ENCODE results near the gene CARD9. TPM values are rescaled to one million over a fixed set of nuclear protein-coding genes. Genes with fewer than 3 reads are reported as not detected.

CARD9 gene
- total RNA-seq, 1 experiment from 2014 or later = 5.6 TPM

- Histone ChIP-seq H3K9ac (ENCODE audit: extremely low read depth, insufficient read length, low read length) (no peak overlapping the region), H2BK120ac (ENCODE audit: low read depth, low read length, poor library complexity, severe bottlenecking) (no peak overlapping the region), H2BK20ac (ENCODE audit: low read depth, low read length, poor library complexity, severe bottlenecking) (no peak overlapping the region), H3K4me2 (ENCODE audit: insufficient read depth, insufficient read length, low read length) (no peak overlapping the region), H2BK15ac (ENCODE audit: low read depth, low read length) (no peak overlapping the region), H2AFZ (ENCODE audit: low read length) (no peak overlapping the region), H4K91ac (ENCODE audit: insufficient read length, low read depth, low read length) (no peak overlapping the region), H3T11ph (ENCODE audit: low read length) (no peak overlapping the region), H3K27ac (ENCODE audit: insufficient read length, low read depth, low read length) (no peak overlapping the region), H3K27me3 (ENCODE audit: insufficient read depth, low read length) (no peaks in the 10 kb centered on the region), H2AK5ac (ENCODE audit: insufficient read length, low read length) (no peak overlapping the region), H3K79me2 (ENCODE audit: insufficient read depth, low read length) (peaks cover 7% of the 10 kb centered on the region; the same call in 1 of the 2 replicates), H3K4ac (ENCODE audit: low read depth, low read length) (no peak overlapping the region), H4K20me1 (ENCODE audit: control insufficient read depth, insufficient read depth, insufficient read length) (no peaks in the 10 kb centered on the region), H3K4me1 (ENCODE audit: insufficient read depth, low read length) (no peaks in the 10 kb centered on the region), H2BK5ac (ENCODE audit: insufficient read length, low read length) (no peak overlapping the region), H3K18ac (ENCODE audit: insufficient read length, low read depth, low read length) (no peak overlapping the region), H3K56ac (ENCODE audit: insufficient read length, low read depth, low read length) (no peak overlapping the region), H3K79me1 (ENCODE audit: insufficient read depth, low read depth, low read length, poor library complexity, severe bottlenecking) (peaks cover 9% of the 10 kb centered on the region), H3K23ac (ENCODE audit: insufficient read length, low read depth, low read length) (no peak overlapping the region), H2BK12ac (ENCODE audit: insufficient read length, low read depth, low read length) (no peak overlapping the region), H3K14ac (ENCODE audit: insufficient read depth, low read length) (no peak overlapping the region), H3K23me2 (ENCODE audit: insufficient read length, low read depth, low read length, poor library complexity, severe bottlenecking) (peaks cover 5% of the 10 kb centered on the region), H3K9me3 (ENCODE audit: control insufficient read depth, low read depth, low read length) (no peaks in the 10 kb centered on the region), H4K8ac (replicated peaks; ENCODE audit: insufficient read length, low read depth, low read length) (no peak overlapping the region), H4K5ac (ENCODE audit: insufficient read length, low read depth, low read length) (no peak overlapping the region)
- H3K4me3 Mint-ChIP-seq = no peak overlapping the region; a peak in 1 of 5 replicates
- DNase-seq = no peak
- H3K9me3 Mint-ChIP-seq = no peaks in the 10 kb centered on the region
- TF ChIP-seq CTCF (conservative IDR thresholded peaks at IDR 0.05) = no peak
- peak overlapping the region in 2 of 3 experiments; percentile 48; a peak in 2 of 7 replicates for H3K27ac Mint-ChIP-seq
- peaks cover 30 to 71% (median 63%) of the 10 kb centered on the region in 3 experiments for H3K36me3 Mint-ChIP-seq (ENCODE audit: insufficient read depth in 1 of 3, low read depth in 3 of 3)
- no peaks in the 10 kb centered on the region; the same call in 1 of the 2 replicates for H3K27me3 Mint-ChIP-seq (ENCODE audit: low read depth)
- no CpG with 5 or more reads among the region's 32 CpGs for WGBS (ENCODE audit: extremely low coverage, insufficient read length, low lambda C conversion rate)
- peaks cover 12% of the 10 kb centered on the region in 2 experiments for H3K4me1 Mint-ChIP-seq
These were observed 30.7 kb upstream of the CARD9 start for GRCh38 chr9:136403915-136404800.

Data from H9 (cell line).